Urothelium cell line (cell line): ENCODE measurements around the gene VCPKMT.
"Not testable (repeated sequence)": the region's sequence is repeated elsewhere in the genome, so short reads cannot be mapped to it uniquely, and the experiment has no call there.

Source experiments
- DNase-seq: peaks from one replicate; pipeline ENCODE4 v3.0.0; 2011; ENCODE audit warnings: low spot score, mixed read lengths
- FAIRE-seq: peaks from 2 replicates; lab custom pipeline; 2011; peaks lifted over from hg19 to GRCh38; lab: Jason Lieb, UNC

The VCPKMT gene

DNA sequence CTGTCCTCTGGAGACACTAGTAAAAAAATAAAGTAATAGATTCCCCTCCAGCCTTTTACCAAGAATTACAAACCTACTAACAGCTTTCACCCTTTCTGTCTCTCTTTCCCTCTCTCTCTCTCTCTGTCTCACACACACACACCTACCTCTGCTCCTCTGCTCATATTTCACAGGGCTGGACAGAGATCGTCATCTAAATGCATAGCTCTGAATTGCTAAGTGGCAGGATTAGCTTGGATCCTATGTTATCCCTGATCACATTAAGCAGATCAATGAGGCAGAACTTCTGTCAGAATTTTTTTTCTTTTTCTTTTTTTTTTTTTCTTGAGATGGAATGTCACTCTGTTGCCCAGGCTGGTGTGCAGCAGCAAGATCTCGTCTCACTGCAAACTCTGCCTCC lies 22.9 kb downstream of the VCPKMT start:
- FAIRE-seq (no peak), DNase-seq (no peak)

DNA sequence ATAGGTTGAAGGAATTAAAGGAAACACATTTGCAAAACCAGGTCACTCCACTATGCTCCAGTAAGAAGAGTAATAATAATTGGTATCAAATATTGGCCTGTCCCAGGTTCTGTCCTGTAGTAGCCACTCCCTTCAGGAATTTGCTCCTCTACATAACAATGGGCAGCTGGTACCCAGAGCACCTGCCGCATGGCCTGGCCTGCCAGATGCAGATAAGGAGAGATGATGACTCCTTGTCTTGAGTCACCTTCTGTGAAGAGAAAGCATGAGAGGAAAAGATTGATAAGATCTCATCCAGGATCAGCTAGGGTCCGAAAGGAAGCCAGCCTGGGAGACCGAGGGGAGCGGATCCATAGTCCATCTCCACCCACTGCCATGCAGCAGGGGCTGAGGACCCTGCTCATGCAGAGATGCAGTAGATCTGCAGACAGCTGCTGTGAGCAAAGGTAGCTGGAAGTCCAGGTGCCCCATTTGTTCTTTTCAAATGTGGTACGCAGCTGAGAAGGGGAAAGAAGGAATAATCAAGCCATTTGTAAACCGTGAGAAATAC lies 24.3 kb downstream of the VCPKMT start:
- FAIRE-seq (no peak), DNase-seq (no peak)

DNA sequence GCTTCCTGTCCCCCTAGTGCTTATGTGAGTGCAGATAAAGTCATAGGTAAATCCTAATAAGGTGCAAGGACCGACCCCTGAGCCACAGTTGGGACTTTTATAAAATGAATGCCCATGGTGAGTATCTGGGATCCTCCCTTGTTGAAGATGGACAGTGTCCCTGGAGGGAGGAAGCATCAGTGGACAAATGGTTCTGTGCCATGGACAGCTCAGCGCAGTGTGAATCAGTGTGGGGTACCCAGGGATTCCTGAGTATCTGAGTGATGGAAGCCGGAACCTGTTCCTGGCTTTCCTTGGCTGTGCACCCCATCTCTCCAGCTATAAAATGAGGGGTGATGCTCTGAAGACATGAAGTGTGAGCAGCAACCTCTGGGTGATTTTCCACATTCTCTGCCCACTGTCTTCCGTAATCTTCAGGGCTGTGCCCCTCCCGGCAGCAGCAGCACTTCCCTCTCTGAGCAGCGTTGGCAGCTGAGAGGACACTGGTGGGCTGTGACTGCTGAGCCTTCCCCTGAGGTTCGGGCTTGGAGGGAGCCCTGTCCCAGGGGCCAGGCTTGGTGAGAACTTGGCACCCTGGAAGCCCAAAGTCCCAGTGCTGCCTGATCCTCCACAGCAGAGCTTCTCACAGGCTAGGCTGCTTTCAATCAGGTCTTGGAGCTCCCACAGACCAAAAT lies 25.0 kb downstream of the VCPKMT start:
- FAIRE-seq (no peak), DNase-seq (no peak)

DNA sequence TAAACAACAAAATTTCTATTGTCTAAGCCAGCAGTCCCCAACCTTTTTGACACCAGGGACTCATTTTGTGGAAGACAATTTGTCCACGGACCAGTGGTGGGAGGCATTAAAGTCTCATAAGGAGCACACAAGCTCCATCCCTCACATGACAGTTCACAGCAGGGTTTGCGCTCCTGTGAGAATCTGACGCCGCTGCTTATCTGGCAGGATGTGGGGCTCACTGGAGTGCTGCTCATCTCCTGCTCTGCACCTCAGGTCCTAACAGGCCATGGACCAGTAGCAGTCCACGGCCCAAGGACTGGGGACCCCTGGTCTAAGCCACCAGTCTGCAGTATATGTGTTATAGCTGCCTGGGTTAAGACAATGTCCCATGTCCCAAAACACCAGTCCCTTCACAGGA lies 27.2 kb downstream of the VCPKMT start:
- no peak for FAIRE-seq

DNA sequence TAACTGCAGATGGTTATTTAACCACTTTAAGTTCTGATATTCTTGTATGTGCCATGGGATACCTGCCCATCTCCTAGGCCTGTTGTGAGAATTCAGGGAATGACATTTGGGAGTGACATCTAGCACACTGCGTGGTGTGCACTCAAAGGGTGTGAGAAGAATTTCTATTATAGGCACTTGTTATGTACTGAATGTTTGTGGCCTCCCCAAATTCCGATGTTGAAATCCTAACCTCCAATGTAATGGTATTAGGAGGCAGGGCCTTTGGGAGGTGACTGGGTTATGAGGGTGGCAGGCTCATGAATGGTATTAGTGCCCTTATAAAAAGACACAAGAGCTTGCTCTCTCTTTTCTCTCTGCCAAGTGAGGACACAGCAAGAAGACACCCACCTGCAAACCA lies 27.6 kb downstream of the VCPKMT start:
- FAIRE-seq: no peak
- DNase-seq: no peak

More for the DNA sequence above, 27.2 kb downstream of the VCPKMT start:
- DNase-seq: no peak

DNA sequence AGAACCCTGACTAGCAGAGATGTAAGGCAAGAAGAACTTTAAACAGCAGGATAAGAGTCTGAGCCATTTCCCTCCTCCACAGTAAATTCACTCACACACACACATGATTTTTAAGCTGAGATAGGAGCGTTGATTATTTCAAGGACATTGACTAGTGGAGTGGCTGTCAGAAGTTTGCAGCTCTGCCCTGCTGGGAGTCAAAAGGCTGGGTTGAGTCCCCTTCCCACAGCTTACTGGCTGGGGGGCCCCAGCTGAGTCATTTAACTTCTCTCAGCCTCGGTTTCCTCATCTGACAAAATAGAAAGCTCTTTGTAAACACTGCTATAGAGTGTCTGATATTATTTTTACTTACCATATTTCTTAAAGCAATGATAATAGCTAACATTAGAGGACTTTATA lies 28.3 kb downstream of the VCPKMT start:
- DNase-seq: no peak

DNA sequence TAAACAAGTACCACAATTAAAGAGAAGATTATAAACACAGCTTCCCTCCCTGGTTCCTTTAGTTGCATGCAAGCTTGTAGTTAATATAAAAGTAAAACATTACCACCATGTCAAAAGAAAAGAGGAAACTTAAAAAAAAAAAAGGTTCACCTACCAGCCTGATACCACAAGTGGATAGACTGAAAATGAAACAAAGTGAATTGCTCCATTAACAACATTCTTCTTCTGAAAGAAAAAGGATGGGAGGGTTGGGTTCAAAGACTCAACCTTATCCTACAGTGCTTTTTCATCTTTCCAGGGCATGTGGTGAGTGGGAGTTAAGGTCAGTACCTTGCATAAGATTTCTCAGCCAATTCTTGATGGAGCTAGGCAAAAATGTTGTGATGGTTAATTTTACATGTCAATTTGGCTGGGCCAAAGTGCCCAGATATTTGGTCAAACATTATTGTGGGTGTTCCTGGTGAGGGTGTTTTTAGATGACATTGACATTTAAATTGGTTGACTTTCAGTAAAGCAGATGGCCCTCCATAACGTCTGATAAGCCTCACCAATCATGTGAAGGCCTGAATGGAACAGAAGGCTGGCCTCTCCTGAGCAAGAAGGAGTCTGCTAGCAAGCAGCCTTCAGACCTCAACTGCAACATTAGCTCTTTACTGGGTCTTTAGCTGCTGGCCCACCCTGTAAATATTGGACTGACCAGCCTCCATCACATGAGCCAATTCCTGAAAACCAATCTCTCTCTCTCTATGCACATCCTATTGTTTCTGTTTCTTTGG lies 28.8 kb downstream of the VCPKMT start:
- DNase-seq (no peak), FAIRE-seq (no peak)

More for the DNA sequence above, 28.3 kb downstream of the VCPKMT start:
- no peak for FAIRE-seq

DNA sequence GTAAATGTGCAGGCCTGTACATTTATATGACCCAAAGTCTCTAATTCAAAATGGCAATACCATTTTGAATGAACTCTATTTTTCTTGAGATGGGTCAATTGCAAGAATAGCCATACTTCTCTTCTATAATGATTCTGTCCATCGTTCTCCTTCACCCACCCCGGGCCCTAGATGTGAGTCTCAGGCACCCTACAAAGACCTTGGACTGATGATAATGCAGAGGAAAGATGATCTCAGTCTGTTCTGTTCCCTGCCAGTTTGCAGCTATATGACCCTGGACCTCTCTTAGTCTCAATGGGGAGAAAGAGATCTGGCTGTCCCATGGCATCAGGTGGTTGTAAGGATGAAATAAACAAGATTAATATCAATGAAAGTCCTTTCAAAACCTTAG lies 30.1 kb downstream of the VCPKMT start:
- no peak for DNase-seq
- FAIRE-seq: no peak

DNA sequence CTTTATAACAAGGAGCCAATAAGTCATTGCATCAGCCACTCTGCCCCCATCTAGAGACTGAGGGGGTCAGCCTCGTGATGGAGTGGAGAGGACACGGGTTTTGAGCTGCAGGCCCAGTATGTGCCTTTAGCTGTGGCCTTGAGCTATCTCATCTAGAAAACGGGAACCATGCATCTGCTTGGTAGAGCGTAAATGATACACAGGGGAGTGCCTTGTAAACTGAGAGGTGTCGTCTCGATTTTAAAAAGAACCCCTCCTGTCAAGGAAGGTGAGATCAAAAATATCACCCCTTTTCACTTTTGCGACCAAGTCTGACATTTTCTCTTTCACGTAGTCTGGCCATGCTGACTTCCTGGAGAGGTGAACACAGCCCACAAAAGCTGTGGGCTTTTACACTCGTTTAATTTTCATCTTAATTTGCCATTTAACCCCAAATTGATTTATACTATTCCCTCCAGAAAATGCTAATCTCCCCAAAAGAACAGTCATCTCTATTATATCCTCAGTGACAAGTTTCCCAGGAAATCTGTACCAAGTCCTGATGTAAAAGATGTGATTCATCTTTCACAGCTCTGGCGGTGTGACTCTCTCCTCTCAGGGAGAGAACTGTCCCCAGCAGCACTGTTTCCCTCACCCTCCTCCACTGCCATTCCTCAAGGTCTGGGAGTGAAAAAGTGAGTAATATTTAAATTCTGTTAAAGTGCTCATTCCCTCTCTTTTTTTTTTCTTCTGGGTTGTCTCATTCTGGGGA lies 30.6 kb downstream of the VCPKMT start:
- no peak for FAIRE-seq
- no peak for DNase-seq

DNA sequence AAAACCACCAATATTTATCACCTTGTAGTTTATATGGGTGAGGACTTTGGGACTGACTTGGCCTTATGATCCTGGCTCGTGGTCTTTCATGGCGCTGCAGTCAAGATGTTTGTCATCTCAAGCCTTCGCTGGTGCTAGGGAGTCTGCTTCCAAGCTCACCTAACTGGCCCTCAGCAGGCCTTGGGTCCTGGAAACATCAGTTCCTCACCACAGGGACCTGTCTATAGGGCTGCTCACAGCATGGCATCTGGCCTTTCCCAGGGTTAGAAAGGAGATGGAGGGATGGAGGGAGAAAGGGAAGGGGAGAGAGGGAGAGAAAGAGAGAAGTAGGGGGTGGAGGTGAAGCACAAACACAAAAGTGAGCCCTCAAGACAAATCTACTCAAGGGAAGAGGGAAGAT lies 31.7 kb downstream of the VCPKMT start:
- DNase-seq (no peak), FAIRE-seq (no peak)

DNA sequence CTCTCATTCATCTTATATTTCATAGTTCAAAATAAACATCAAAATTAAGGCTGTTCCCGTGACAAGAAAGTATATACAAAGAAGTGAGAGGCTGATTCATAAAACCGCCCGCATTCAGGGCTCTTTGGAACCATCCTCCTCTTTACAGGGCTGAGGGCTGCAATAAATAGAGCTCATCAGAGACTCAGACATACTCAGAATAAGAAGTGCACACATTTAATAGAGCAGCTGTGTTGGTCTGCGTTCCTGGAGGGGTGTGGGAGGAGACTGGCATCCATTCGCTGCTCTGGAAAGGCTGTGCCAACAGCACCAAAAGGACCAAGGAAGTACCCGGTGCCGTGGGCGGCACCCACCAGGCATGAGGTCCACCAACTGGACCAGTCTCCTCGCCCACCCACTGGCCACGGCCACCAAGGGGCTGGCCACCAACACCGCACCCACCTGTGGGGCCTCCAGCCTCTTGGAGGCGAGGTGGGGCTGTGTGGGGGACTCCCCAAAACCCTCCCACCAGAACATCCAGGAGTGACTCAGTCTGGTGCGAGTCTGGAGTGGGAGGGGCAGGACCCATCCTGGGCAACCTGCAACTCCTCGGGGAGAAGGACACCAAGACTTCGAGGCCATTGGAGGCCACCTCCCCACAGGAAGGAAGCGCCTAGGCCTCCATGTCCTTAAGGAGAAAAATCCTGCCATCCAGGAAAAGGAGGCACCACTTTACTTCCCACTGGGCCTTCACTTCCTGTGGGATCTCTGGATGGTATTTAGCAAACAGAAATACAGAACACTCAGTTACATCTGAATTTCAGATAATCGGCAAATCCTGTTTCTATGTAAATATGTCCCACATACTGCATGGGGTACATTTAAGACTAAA lies 32.7 kb downstream of the VCPKMT start:
- no peak for FAIRE-seq
- no peak for DNase-seq

DNA sequence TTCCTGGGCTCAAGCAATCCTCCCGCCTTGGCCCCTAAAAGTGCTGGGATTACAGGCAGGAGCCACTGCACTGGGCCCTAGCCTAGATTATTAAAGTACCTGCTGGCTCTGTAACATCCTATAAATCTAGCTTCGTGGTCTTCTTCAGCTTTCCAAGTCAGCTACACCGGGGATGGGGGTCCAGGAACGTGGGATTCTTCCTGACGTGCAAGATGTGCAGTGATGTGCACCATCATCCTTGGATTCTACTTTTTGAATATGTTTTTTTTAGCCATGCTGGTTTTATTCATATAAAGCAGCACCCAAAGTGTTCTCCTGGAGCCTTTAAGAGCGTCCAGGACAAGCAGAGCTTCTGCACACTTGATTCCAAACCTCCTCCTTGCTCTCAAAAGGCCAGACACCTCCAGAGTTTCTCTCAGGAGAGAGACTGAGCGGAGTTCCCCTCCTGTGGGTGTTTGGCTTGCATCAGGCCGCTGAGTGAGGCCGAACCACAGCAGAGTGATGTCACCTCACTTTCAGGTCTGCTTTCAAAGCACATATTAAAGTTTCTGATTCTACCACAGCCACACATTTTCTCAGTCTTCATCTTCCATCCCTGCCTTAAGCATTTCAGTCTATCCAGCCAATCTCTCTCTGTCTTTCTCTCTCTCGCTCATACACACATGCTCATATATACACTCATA lies 33.4 kb downstream of the VCPKMT start:
- no peak for FAIRE-seq

DNA sequence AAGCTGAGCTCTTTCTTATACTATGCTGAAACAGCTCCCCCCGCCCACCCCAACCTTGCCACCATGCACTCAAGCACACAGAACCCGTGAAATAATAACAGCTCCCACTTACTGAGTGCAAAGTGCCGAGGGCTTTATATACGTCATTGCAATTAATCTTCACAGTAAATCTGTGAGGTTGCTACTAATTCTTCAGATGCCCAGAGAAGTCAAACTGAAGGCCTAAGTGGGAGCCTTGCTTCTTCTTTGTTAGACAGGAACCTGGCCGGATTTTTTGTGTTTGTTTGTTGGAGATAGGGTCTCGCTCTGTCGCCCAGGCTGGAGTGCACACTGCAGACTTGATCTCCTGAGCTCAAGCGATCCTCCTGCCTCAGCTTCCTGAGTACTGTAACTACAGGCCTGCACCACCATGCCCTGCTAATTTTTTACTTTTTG lies 34.0 kb downstream of the VCPKMT start:
- FAIRE-seq: no peak
- no peak for DNase-seq

More for the DNA sequence above, 33.4 kb downstream of the VCPKMT start:
- DNase-seq: no peak

DNA sequence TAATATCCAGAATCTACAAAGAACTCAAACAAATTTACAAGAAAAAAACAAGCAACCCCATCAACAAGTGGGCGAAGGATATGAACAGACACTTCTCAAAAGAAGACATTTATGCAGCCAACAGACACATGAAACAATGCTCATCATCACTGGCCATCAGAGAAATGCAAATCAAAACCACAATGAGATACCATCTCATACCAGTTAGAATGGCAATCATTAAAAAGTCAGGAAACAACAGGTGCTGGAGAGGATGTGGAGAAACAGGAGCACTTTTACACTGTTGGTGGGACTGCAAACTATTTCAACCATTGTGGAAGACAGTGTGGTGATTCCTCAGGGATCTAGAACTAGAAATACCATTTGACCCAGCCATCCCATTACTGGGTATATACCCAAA lies 37.3 kb downstream of the VCPKMT start:
- FAIRE-seq, DNase-seq: not testable (repeated sequence)

DNA sequence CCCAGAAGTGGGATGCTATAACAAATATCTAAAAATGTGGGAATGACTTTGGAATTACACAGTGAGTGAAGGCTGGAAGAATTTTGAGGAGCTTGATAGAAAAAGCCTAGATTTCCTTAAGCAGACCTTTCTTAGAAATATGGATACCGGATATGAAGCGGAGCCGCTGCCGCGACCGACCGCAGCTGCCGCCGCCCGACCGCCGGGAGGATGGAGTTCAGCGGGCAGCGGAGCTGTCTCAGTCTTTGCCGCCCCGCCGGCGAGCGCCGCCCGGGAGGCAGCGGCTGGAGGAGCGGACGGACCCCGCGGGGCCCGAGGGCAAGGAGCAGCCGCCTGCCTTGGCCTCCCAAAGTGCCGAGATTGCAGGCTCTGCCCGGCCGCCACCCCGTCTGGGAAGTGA lies 42.7 kb downstream of the VCPKMT start:
- FAIRE-seq, DNase-seq: not testable (repeated sequence)

DNA sequence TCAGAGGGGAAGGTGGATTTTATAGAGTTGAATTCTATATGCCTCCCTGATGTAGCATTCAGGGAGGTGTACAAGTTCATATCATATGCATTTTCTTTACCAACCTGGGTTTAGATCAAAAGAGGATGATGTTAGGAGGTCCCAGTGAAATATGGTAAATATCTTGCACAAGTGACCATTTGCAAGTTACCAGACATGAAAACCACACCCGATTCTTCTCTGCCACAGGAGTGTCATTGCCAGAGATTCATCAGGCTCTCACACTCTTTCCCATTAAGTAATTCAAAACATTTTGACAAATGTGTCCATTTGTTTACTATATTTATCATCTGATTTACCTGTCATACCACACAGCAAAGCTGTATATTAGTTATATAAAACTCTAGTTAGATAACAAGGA lies 44.0 kb downstream of the VCPKMT start:
- DNase-seq (no peak), FAIRE-seq (no peak)

DNA sequence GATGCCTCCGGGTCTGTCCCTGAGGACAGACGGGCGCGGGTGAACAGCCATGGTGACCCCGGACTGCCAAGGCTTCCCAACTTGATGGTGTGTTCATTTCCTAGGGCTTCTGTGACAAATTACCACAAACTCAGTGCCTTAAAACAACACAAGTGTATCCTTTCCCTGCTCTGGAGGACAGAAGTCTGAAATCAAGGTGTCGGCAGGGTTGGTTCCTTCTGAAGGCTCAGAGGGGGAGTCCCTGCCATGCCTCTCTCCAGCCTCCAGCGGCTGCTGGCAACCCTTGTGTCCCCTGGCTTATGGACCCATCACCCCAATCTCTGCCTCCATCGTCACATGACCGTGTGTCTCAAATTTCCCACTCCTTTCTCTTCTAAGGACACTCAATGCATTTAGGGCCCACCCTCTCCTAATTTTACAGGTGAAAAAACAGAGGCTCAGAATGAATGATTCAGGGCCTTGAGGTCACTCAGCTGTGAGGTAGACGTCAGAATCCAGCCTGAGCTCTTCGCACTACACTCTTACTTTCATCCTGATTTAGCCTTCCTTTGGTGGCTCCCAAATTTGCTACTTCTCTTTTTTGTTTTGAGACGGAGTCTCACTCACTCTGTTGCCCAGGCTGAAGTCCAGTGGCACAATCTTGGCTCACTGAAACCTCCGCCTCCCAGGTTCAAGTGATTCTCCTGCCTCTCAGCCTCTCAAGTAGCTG lies 45.4 kb downstream of the VCPKMT start:
- no peak for DNase-seq
- no peak for FAIRE-seq

DNA sequence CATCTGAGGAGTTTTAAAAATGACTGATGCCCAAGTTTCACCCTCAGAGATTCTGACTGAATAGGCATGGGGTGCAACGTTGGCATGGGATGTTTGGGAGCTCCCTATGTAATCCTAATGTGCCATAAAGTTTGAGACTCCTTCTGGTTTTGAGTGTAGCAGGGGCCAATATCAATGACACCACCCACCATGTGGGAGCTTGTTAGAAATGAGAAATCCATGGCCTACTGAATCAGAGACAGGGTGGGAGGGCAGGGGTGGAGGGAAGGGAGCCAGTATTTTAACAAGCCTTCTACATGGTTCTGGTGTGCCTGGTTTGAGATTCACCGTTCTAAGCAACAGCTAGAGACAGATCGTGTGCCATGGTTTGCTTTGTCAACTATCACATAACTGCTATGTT lies 46.1 kb downstream of the VCPKMT start:
- FAIRE-seq (no peak), DNase-seq (no peak)

DNA sequence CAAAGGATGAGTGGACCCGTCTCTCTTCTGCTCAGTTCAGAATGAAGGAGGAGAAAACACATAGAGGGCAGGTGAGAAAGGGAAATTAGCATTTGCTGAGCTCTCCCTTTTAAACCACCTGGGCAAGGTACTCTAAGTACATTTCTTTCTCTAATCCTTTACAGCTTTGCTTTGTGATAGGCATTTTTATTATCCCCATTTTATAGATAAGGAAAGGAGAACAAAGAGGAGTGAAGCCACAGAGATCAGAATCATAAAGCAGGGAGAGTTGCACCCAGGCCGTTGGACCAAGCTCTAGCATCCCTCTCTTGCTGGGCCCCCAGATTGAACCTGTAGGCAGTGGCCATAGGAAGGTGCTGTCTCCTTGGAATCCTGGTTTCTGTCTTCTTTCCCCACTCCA lies 47.0 kb downstream of the VCPKMT start:
- no peak for FAIRE-seq
- no peak for DNase-seq
